ENCODE results near the gene HNRNPDL. TPM values are rescaled to one million over a fixed set of nuclear protein-coding genes. Genes with fewer than 3 reads are reported as not detected.

Gene HNRNPDL
- total and polyA plus RNA-seq, 2 of the 13 experiments (the other 11 are each of a cell fraction or from before 2014, with no cell fraction given): 167 to 414 TPM

DNA sequence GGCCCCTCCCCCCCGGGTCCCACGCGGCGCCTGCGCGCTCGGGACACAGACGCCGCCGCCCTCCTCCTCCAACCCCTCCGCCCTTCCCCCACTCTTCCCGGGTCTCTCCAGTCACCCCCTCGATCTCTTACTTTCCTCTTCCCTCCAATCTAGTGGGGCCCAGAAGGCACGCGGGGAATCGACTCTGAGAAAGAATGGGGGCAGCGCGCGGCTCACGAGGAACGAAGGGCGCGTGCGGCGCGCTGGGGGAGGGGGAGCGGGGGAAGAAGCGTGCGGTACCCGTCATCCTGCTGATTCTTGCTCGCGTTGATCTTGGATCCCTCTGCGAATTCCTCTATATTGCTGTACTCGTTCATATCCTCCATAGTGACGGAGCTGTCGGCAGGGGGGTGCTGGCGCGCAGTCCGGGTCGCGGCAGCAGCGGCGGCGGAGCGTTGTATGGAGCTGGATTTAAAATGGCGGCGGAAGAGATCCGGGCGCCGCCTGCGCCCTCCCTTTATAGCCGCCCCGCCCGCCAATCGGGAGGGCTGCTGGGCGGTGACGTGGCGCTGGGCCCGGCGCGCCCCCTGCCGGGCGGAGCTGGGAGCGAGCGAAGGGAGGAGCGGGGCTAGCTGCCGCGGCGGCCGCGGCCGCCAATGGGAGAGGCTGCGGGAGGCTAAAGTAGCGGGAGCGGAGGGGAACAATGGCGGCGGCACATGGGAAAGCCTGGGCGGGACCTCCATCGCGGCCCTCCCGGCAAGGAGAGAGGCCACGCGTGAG lies 1.1 kb downstream of the HNRNPDL start (continued):
- TF ChIP-seq POGK (CRISPR knock-in tag; conservative IDR thresholded peaks at IDR 0.05) (no peak; the same call in 1 of the 2 replicates), SOX6 (IDR thresholded peaks at IDR 0.05) (no peak), SOX6 (CRISPR knock-in tag; IDR thresholded peaks at IDR 0.05) (peak; percentile 52), ZNF326 (CRISPR knock-in tag; IDR thresholded peaks at IDR 0.05; ENCODE audit: borderline replicate concordance) (no peak), SMAD3 (CRISPR knock-in tag; IDR thresholded peaks at IDR 0.05) (peak; percentile 67; the same call in 1 of the 2 replicates), FOXO1 (CRISPR knock-in tag; IDR thresholded peaks at IDR 0.05) (0 out of 2 replicates have a peak, but pooled peaks have one; percentile 45), CHD2 (IDR thresholded peaks at IDR 0.05; ENCODE audit: low read depth, low read length) (no peak; the same call in 1 of the 2 replicates), FOXC1 (CRISPR knock-in tag; IDR thresholded peaks at IDR 0.05; ENCODE audit: borderline replicate concordance) (no peak), ZBTB7B (CRISPR knock-in tag; IDR thresholded peaks at IDR 0.05) (no peak), JUNB (CRISPR knock-in tag; IDR thresholded peaks at IDR 0.05; ENCODE audit: borderline replicate concordance) (no peak), SNAPC2 (CRISPR knock-in tag; IDR thresholded peaks at IDR 0.05) (peak; percentile 24; the same call in 1 of the 2 replicates), PAF1 (CRISPR knock-in tag; IDR thresholded peaks at IDR 0.05) (no peak), ZNF761 (CRISPR knock-in tag; conservative IDR thresholded peaks at IDR 0.05) (no peak), ZNF44 (CRISPR knock-in tag; IDR thresholded peaks at IDR 0.05) (no peak), ZNF260 (CRISPR knock-in tag; IDR thresholded peaks at IDR 0.05; ENCODE audit: borderline replicate concordance, low read depth) (no peak), TRIM24 (CRISPR knock-in tag; IDR thresholded peaks at IDR 0.05) (no peak), FOSL2 (CRISPR knock-in tag; IDR thresholded peaks at IDR 0.05) (peak; percentile 46), ZBTB1 (CRISPR knock-in tag; IDR thresholded peaks at IDR 0.05; ENCODE audit: borderline replicate concordance) (no peak), TEAD2 (CRISPR knock-in tag; IDR thresholded peaks at IDR 0.05) (no peak), ETV6 (CRISPR knock-in tag; conservative IDR thresholded peaks at IDR 0.05) (0 out of 2 replicates have a peak, but pooled peaks have one; percentile 31), SOX5 (CRISPR knock-in tag; IDR thresholded peaks at IDR 0.05; ENCODE audit: borderline replicate concordance) (no peak), MNT (IDR thresholded peaks at IDR 0.05) (0 out of 2 replicates have a peak, but pooled peaks have one; percentile 30), DPF2 (CRISPR knock-in tag; IDR thresholded peaks at IDR 0.05; ENCODE audit: borderline replicate concordance, low read depth) (no peak)
- TF ChIP-seq, protein P1, sequence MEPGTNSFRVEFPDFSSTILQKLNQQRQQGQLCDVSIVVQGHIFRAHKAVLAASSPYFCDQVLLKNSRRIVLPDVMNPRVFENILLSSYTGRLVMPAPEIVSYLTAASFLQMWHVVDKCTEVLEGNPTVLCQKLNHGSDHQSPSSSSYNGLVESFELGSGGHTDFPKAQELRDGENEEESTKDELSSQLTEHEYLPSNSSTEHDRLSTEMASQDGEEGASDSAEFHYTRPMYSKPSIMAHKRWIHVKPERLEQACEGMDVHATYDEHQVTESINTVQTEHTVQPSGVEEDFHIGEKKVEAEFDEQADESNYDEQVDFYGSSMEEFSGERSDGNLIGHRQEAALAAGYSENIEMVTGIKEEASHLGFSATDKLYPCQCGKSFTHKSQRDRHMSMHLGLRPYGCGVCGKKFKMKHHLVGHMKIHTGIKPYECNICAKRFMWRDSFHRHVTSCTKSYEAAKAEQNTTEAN (CRISPR knock-in tag; conservative IDR thresholded peaks at IDR 0.05): no peak
- TF ChIP-seq, protein P2, sequence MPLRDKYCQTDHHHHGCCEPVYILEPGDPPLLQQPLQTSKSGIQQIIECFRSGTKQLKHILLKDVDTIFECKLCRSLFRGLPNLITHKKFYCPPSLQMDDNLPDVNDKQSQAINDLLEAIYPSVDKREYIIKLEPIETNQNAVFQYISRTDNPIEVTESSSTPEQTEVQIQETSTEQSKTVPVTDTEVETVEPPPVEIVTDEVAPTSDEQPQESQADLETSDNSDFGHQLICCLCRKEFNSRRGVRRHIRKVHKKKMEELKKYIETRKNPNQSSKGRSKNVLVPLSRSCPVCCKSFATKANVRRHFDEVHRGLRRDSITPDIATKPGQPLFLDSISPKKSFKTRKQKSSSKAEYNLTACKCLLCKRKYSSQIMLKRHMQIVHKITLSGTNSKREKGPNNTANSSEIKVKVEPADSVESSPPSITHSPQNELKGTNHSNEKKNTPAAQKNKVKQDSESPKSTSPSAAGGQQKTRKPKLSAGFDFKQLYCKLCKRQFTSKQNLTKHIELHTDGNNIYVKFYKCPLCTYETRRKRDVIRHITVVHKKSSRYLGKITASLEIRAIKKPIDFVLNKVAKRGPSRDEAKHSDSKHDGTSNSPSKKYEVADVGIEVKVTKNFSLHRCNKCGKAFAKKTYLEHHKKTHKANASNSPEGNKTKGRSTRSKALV (CRISPR knock-in tag; IDR thresholded peaks at IDR 0.05): no peak
